HepG2 (cell line): ENCODE measurements around the gene SPACA4. TPM values are rescaled to one million over a fixed set of nuclear protein-coding genes. Genes with fewer than 3 reads are reported as not detected.

ENCODE experiments used
- DZIP1 ChIP-seq: sonication (generic); formaldehyde crosslinking; IDR thresholded peaks from 2 replicates; pipeline ENCODE4 v1.5.0; 2020; ENCODE audit warnings: mild to moderate bottlenecking, missing genetic modification reagents
- FOXK1 ChIP-seq: sonication (generic); formaldehyde crosslinking; IDR thresholded peaks from 2 replicates; pipeline ENCODE4 v1.4.0; 2020; ENCODE audit warnings: low read depth, missing genetic modification reagents, borderline replicate concordance
- KAT2B ChIP-seq: fragments of 150-350 bp; IDR thresholded peaks from 2 replicates; pipeline ENCODE4 v1.6.1; 2014; ENCODE audit warnings: low read depth, low read length, borderline replicate concordance
- POLR2A ChIP-seq, 2 experiments: IDR thresholded peaks; 2 replicates each; pipeline ENCODE4 v1.6.1; 2011; ENCODE audit warnings: low read depth in 2 of 2, low read length in 2 of 2, mild to moderate bottlenecking in 1 of 2, moderate library complexity in 1 of 2; ENCODE audit not compliant: insufficient read depth in 1 of 2
- SNRNP70 ChIP-seq: fragments of 200-400 bp; formaldehyde crosslinking; IDR thresholded peaks from 2 replicates; pipeline ENCODE4 v1.6.1; 2017; ENCODE audit warnings: mild to moderate bottlenecking, low read depth, low read length, moderate library complexity
- SP4 ChIP-seq: sonication (generic); formaldehyde crosslinking; IDR thresholded peaks from 2 replicates; pipeline ENCODE4 v1.8.1; 2023; ENCODE audit warnings: mild to moderate bottlenecking, missing genetic modification reagents
- THRA ChIP-seq: sonication (generic); formaldehyde crosslinking; IDR thresholded peaks from 2 replicates; pipeline ENCODE4 v1.4.0; 2020; ENCODE audit warnings: missing genetic modification reagents, borderline replicate concordance
- TOPORS ChIP-seq: sonication (generic); formaldehyde crosslinking; IDR thresholded peaks from 2 replicates; pipeline ENCODE4 v1.8.0; 2023; ENCODE audit warnings: mild to moderate bottlenecking, missing genetic modification reagents
- TRAFD1 ChIP-seq: sonication (generic); formaldehyde crosslinking; IDR thresholded peaks from 2 replicates; pipeline ENCODE4 v1.5.1; 2020; ENCODE audit warnings: missing genetic modification reagents, mild to moderate bottlenecking, borderline replicate concordance
- ZBTB14 ChIP-seq: sonication (generic); formaldehyde crosslinking; IDR thresholded peaks from 2 replicates; pipeline ENCODE4 v1.4.0; 2020; ENCODE audit warnings: missing genetic modification reagents
- ZNF17 ChIP-seq: sonication (generic); formaldehyde crosslinking; IDR thresholded peaks from 2 replicates; pipeline ENCODE4 v1.5.0; 2020; ENCODE audit warnings: mild to moderate bottlenecking, missing genetic modification reagents
- ZNF513 ChIP-seq: sonication (generic); formaldehyde crosslinking; conservative IDR thresholded peaks from 2 replicates; pipeline ENCODE4 v1.5.0; 2020; ENCODE audit warnings: missing genetic modification reagents
- ZNF557 ChIP-seq: sonication (generic); formaldehyde crosslinking; IDR thresholded peaks from 2 replicates; pipeline ENCODE4 v1.4.0; 2020; ENCODE audit warnings: missing genetic modification reagents
- ZNF609 ChIP-seq: sonication (generic); formaldehyde crosslinking; IDR thresholded peaks from 2 replicates; pipeline ENCODE4 v1.4.0; 2020; ENCODE audit warnings: mild to moderate bottlenecking, missing genetic modification reagents, borderline replicate concordance
- ZNF775 ChIP-seq: sonication (generic); formaldehyde crosslinking; IDR thresholded peaks from 2 replicates; pipeline ENCODE4 v1.4.0; 2020; ENCODE audit warnings: missing genetic modification reagents, mild to moderate bottlenecking, moderate library complexity, borderline replicate concordance
- polyA plus RNA-seq, 8 experiments: library from polyadenylated mRNA; depleted of rRNA in 3 of 8; stranded (reverse) in 7 of 8; unstranded in 1 of 8; fragments of >200 nt; fragmentation: Illumina TruSeq in 4 of 8; extraction: Trizol in 4 of 8; gene quantifications; 2 replicates each; pipeline versions ENCODE4 v1.2.1 to v1.2.3, GENCODE V29; 2011 to 2016; ENCODE audit warnings: low read depth in 4 of 8, missing spikeins in 1 of 8, mixed read lengths in 1 of 8; ENCODE audit not compliant: insufficient read depth in 1 of 8
- total RNA-seq, 5 experiments: library from RNA; depleted of rRNA; stranded (reverse); fragments of >200 nt; fragmentation: Illumina TruSeq; extraction: Trizol; gene quantifications; 2 replicates each; pipeline ENCODE4 v1.2.3, GENCODE V29; 2016; ENCODE audit warnings: low read depth in 1 of 5

SPACA4 gene
- total and polyA plus RNA-seq, 2 of the 13 experiments (the other 11 are each of a cell fraction or from before 2014, with no cell fraction given) = not detected

- TF ChIP-seq ZNF609 (peak; percentile 92), POLR2A (IDR thresholded peaks at IDR 0.05; ENCODE audit: insufficient read depth in 1 of 2, low read depth in 2 of 2, low read length in 2 of 2) (no peak), KAT2B (no peak), TRAFD1 (CRISPR knock-in tag) (0 out of 2 replicates have a peak, but pooled peaks have one; percentile 56), ZNF775 (no peak), SP4 (CRISPR knock-in tag) (peak; percentile 60; the same call in 1 of the 2 replicates), DZIP1 (CRISPR knock-in tag) (no peak), ZNF17 (CRISPR knock-in tag) (no peak), ZBTB14 (no peak), FOXK1 (CRISPR knock-in tag) (0 out of 2 replicates have a peak, but pooled peaks have one; percentile 56), SNRNP70 (no peak), ZNF557 (CRISPR knock-in tag) (no peak), ZNF513 (no peak), TOPORS (no peak), THRA (CRISPR knock-in tag) (peak; percentile 90)
These were observed 48.4 kb upstream of the SPACA4 start (continued) for GRCh38 chr19:48558018-48558684.
